GM12878 (cell line): ENCODE measurements around the gene ZNF385D. TPM values are rescaled to one million over a fixed set of nuclear protein-coding genes. Genes with fewer than 3 reads are reported as not detected.

ENCODE experiments used
- ATAC-seq: fragments of 200-7000 bp; cut with Tn5 transposase; 3 replicates; pipeline ENCODE4 v1.9.1; 2020; ENCODE audit warnings: mild to moderate bottlenecking, moderate library complexity
- BruUV-seq: library from RNA; stranded (reverse); fragments of 400-500 nt; replicated peaks from 2 replicates; lab custom pipeline; 2021; lab: Mats Ljungman, UMichigan
- CTCF ChIA-PET: fragments of 300-600 bp; sonication (Branson Sonifier 250); formaldehyde crosslinking; extraction: SDS; loops from one replicate; lab custom pipeline; 2021; ENCODE audit warnings: inconsistent platforms; lab: Yijun Ruan, JAX
- POLR2A ChIA-PET: fragments of 350-600 bp; formaldehyde crosslinking; extraction: SDS; loops from one replicate; lab custom pipeline; 2021; ENCODE audit warnings: inconsistent platforms; lab: Charles Lee
- RAD21 ChIA-PET: fragments of 300-600 bp; sonication (Branson Sonifier 250); formaldehyde crosslinking; loops from one replicate; lab custom pipeline; 2023; ENCODE audit warnings: antibody characterized with exemption; ENCODE audit not compliant: unreplicated experiment; lab: Charles Lee
- SMC1A ChIA-PET: fragments of 300-600 bp; sonication (Branson Sonifier 250); formaldehyde crosslinking; loops from one replicate; lab custom pipeline; 2023; ENCODE audit not compliant: unreplicated experiment, uncharacterized antibody; lab: Charles Lee
- DNase-seq: peaks from one replicate; pipeline ENCODE4 v3.0.0-alpha.2; 2011; ENCODE audit warnings: low read depth, low spot score
- FAIRE-seq: peaks from 3 replicates; lab custom pipeline; 2011; peaks lifted over from hg19 to GRCh38; lab: Jason Lieb, UNC
- H2AFZ ChIP-seq: 2 replicates; pipeline ENCODE4 v1.6.0; 2011; ENCODE audit warnings: low read depth, low read length, control low read depth; ENCODE audit not compliant: control insufficient read depth
- H3K27ac ChIP-seq: 2 replicates; pipeline ENCODE4 v1.5.1; 2011; ENCODE audit warnings: control low read depth; ENCODE audit not compliant: control insufficient read depth, insufficient read depth
- H3K27me3 ChIP-seq, 2 experiments: replicated peaks in 1 of 2; 2 replicates each; pipeline versions ENCODE4 v1.6.0 to v1.6.1; 2011; ENCODE audit warnings: low read length in 1 of 2; ENCODE audit not compliant: control insufficient read depth in 2 of 2, insufficient read depth in 2 of 2
- H3K36me3 ChIP-seq, 2 experiments: 2 replicates each; pipeline ENCODE4 v1.5.1; 2011; ENCODE audit warnings: low read length in 1 of 2; ENCODE audit not compliant: control insufficient read depth in 2 of 2, insufficient read depth in 2 of 2
- H3K4me1 ChIP-seq: 2 replicates; pipeline ENCODE4 v1.6.1; 2011; ENCODE audit warnings: mild to moderate bottlenecking, low read length, moderate library complexity, mixed read lengths; ENCODE audit not compliant: control insufficient read depth, insufficient read depth
- H3K4me2 ChIP-seq: 2 replicates; pipeline ENCODE4 v1.6.0; 2011; ENCODE audit warnings: control low read depth; ENCODE audit not compliant: control insufficient read depth, insufficient read depth
- H3K4me3 ChIP-seq: fragments of 200-600 bp; sonication (generic); 2 replicates; pipeline ENCODE4 v1.5.1; 2016
- H3K79me2 ChIP-seq: 2 replicates; pipeline ENCODE4 v1.6.0; 2011; ENCODE audit warnings: low read length; ENCODE audit not compliant: control insufficient read depth, insufficient read depth
- H3K9ac ChIP-seq: 2 replicates; pipeline ENCODE4 v1.8.0; 2011; ENCODE audit warnings: low read length, control low read depth, mixed read lengths; ENCODE audit not compliant: control insufficient read depth, insufficient read depth
- H3K9me3 ChIP-seq: replicated peaks from 3 replicates; pipeline ENCODE4 v1.5.1; 2011; ENCODE audit warnings: mild to moderate bottlenecking, low read length; ENCODE audit not compliant: control insufficient read depth, insufficient read depth
- H4K20me1 ChIP-seq: 2 replicates; pipeline ENCODE4 v1.6.0; 2011; ENCODE audit not compliant: control insufficient read depth, insufficient read depth
- EED ChIP-seq: sonication (generic); IDR thresholded peaks from 2 replicates; pipeline ENCODE4 v1.6.1; 2016; ENCODE audit warnings: antibody characterized with exemption, low read depth
- POLR2AphosphoS2 ChIP-seq: IDR thresholded peaks from 2 replicates; pipeline ENCODE4 v1.6.1; 2011; ENCODE audit warnings: low read depth, mild to moderate bottlenecking, low read length, improper control_type of control experiment, moderate library complexity
- RB1 ChIP-seq: fragments of 450-650 bp; formaldehyde crosslinking; IDR thresholded peaks from 2 replicates; pipeline ENCODE4 v1.6.1; 2017; ENCODE audit warnings: mild to moderate bottlenecking, borderline replicate concordance
- RELA ChIP-seq: fragments of 450-650 bp; IDR thresholded peaks from 2 replicates; pipeline ENCODE4 v1.8.0; 2014; ENCODE audit warnings: borderline replicate concordance; ENCODE audit not compliant: partially characterized antibody
- RFX5 ChIP-seq: IDR thresholded peaks from 2 replicates; pipeline ENCODE4 v1.6.1; 2011; ENCODE audit warnings: low read depth, low read length, improper control_type of control experiment
- SIN3A ChIP-seq: IDR thresholded peaks from 2 replicates; pipeline ENCODE4 v1.6.1; 2012; ENCODE audit warnings: low read depth, low read length, improper control_type of control experiment
- STAT3 ChIP-seq: IDR thresholded peaks from 2 replicates; pipeline ENCODE4 v1.6.1; 2011; ENCODE audit warnings: low read depth, low read length, improper control_type of control experiment
- TCF7 ChIP-seq: IDR thresholded peaks from 2 replicates; pipeline ENCODE4 v1.6.1; 2014; ENCODE audit warnings: antibody characterized with exemption, borderline replicate concordance
- WGBS: methylation state at CpG from one replicate; pipeline ENCODE4 v1.1.6; 2016; ENCODE audit warnings: low lambda C conversion rate; ENCODE audit not compliant: insufficient replicate concordance, insufficient coverage; ENCODE audit errors: missing lambda C conversion rate; 5-methylcytosine and 5-hydroxymethylcytosine counted together
- in situ Hi-C: fragments of 300-500 bp; cut with MboI; formaldehyde crosslinking; loops from 9 replicates; pipeline ENCODE4 v1.14.3; 2018; ENCODE audit warnings: mixed read lengths
- intact Hi-C: fragments of 100-400 bp; cut with micrococcal nuclease; formaldehyde crosslinking; loops from one replicate; pipeline ENCODE4 v1.14.2; 2022; ENCODE audit not compliant: unreplicated experiment
- polyA plus RNA-seq, 11 experiments: library from polyadenylated mRNA; depleted of rRNA in 4 of 11; unstranded in 6 of 11; stranded (reverse) in 5 of 11; fragments of >200 nt; fragmentation: Nextera tagmentation in 4 of 11; fragmentation: Illumina TruSeq in 1 of 11; extraction: Ambion mirVana in 4 of 11; extraction: Trizol in 1 of 11; gene quantifications; 1 replicate in 1 of 11; 2 replicates in 10 of 11; pipeline versions ENCODE4 v1.2.1 to v1.2.3, GENCODE V29; 2011 to 2016; ENCODE audit warnings: inconsistent platforms in 2 of 11, missing spikeins in 2 of 11, low read depth in 1 of 11
- total RNA-seq, 4 experiments: library from RNA; depleted of rRNA in 3 of 4; stranded (reverse); fragments of >200 nt in 3 of 4; fragmentation: Illumina TruSeq in 1 of 4; extraction: Trizol in 1 of 4; gene quantifications; 2 replicates each; pipeline versions ENCODE4 v1.2.1 to v1.2.3, GENCODE V29; 2013 to 2021
- TF ChIP-seq, protein P1 (sequence below): fragments of 450-650 bp; IDR thresholded peaks from 2 replicates; pipeline ENCODE4 v1.6.1; 2017; ENCODE audit warnings: mild to moderate bottlenecking, moderate library complexity

The ZNF385D gene
- total and polyA plus RNA-seq, 10 of the 15 experiments (the other 5 are each of a cell fraction or from before 2014, with no cell fraction given), result 0.01 to 0.62 (median 0.18) TPM; not detected in 5

DNA sequence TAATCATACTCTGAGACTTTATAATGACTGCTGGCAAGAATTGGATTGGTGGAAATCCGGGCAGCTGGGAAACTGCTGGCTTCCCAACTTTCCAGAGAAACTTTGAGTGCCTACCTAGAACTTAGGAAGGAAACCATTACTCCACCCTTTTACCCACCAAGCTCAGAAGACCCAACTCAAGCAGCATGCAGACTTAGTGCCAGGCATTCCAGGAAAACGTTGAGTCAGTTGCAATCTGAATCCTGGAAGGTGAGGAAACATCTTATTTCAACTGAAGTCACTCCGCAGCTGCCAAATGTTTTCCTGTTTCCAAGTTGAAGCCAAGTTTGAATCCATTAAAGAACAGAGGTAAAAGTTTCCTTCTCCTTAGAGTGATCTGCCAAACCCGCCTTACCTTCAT is 126.5 kb downstream of the ZNF385D start:
- Histone ChIP-seq H3K79me2 (no peaks in the 10 kb centered on the region), H2AFZ (no peak overlapping the region), H3K4me2 (no peak overlapping the region), H3K36me3 (no peaks in the 10 kb centered on the region), H3K9ac (no peak overlapping the region), H3K4me1 (no peaks in the 10 kb centered on the region), H4K20me1 (no peaks in the 10 kb centered on the region), H3K9me3 (no peaks in the 10 kb centered on the region), H3K4me3 (no peak overlapping the region), H3K27ac (no peak overlapping the region), H3K27me3 (no peaks in the 10 kb centered on the region)
- CTCF ChIA-PET, result no interaction called here
- POLR2A ChIA-PET, result interaction anchor here (0.6 kb wide), 1 partner anchor 361 kb away, joined by 3 read pairs; no protein-coding TSS in a partner anchor
- ATAC-seq (no peak), FAIRE-seq (no peak), DNase-seq (no peak)
- SMC1A ChIA-PET, result no interaction called here
- TF ChIP-seq EED (no peak), STAT3 (no peak), POLR2AphosphoS2 (no peak), RFX5 (no peak), RELA (no peak), TCF7 (no peak), SIN3A (no peak), RB1 (no peak)
- TF ChIP-seq, protein P1, sequence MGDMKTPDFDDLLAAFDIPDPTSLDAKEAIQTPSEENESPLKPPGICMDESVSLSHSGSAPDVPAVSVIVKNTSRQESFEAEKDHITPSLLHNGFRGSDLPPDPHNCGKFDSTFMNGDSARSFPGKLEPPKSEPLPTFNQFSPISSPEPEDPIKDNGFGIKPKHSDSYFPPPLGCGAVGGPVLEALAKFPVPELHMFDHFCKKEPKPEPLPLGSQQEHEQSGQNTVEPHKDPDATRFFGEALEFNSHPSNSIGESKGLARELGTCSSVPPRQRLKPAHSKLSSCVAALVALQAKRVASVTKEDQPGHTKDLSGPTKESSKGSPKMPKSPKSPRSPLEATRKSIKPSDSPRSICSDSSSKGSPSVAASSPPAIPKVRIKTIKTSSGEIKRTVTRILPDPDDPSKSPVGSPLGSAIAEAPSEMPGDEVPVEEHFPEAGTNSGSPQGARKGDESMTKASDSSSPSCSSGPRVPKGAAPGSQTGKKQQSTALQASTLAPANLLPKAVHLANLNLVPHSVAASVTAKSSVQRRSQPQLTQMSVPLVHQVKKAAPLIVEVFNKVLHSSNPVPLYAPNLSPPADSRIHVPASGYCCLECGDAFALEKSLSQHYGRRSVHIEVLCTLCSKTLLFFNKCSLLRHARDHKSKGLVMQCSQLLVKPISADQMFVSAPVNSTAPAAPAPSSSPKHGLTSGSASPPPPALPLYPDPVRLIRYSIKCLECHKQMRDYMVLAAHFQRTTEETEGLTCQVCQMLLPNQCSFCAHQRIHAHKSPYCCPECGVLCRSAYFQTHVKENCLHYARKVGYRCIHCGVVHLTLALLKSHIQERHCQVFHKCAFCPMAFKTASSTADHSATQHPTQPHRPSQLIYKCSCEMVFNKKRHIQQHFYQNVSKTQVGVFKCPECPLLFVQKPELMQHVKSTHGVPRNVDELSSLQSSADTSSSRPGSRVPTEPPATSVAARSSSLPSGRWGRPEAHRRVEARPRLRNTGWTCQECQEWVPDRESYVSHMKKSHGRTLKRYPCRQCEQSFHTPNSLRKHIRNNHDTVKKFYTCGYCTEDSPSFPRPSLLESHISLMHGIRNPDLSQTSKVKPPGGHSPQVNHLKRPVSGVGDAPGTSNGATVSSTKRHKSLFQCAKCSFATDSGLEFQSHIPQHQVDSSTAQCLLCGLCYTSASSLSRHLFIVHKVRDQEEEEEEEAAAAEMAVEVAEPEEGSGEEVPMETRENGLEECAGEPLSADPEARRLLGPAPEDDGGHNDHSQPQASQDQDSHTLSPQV, result no peak
- RAD21 ChIA-PET, result no interaction called here
- WGBS, result 10% methylated on average over 4 of the region's 4 CpGs
- no TSS peak for BruUV-seq
- intact Hi-C loops (no loop called here), in situ Hi-C loops (no loop called here)
